GM18505 (cell line): ENCODE results near the gene XIAP.
"Not testable (repeated sequence)": the region's sequence is repeated elsewhere in the genome, so short reads cannot be mapped to it uniquely, and the experiment has no call there.

Experiments used
- ATAC-seq: cut with Tn5 transposase; IDR thresholded peaks from one replicate; pipeline ENCODE4 v1.9.1; 2021; ENCODE audit not compliant: unreplicated experiment
- POLR2A ChIP-seq: IDR thresholded peaks from 4 replicates; pipeline ENCODE4 v1.6.1; 2011; ENCODE audit warnings: borderline replicate concordance; ENCODE audit not compliant: insufficient read depth, insufficient read length; ENCODE audit errors: extremely low read depth

Gene XIAP

DNA sequence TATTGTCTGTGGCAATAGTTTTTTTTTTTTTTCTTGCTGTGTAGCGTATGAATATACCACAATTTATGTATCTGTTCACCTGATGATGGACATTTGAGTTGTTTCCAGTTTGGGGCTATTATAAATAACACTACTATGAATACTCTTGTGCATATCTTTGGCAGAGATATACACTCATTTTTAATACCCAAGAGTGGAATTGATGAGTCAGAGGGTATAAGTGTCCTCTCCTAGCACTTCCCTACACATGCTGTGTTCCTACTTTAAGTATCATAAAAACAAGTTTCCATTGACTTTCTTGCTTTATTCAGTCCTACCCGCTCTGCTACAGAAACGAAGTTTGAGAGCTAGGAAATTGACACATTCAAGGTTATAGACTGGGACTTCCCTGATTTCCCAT, 39.8 kb downstream of the XIAP start:
- TF ChIP-seq POLR2A, result no peak
- no peak for ATAC-seq

DNA sequence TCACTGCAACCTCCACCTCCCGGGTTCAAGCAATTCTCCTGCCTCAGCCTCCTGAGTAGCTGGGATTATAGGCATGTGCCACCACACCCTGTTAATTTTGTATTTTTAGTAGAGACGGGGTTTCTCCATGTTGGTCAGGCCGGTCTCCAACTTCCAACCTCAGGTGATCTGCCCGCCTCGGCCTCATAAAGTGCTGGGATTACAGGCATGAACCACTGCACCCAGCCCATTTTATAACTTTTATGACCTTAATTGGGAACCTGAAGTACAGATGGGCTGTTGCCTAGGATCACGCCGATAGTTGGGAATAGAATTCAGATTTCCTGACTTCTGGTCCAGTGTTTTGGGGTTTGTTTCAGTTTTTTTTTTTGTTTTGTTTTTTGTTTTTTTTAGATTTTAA, 43.4 kb downstream of the XIAP start:
- ATAC-seq, result not testable (repeated sequence)

- no peak for ATAC-seq
- no peak for TF ChIP-seq POLR2A
These were observed 45.5 kb downstream of the XIAP start for GRCh38 chrX:123905332-123905731.

DNA sequence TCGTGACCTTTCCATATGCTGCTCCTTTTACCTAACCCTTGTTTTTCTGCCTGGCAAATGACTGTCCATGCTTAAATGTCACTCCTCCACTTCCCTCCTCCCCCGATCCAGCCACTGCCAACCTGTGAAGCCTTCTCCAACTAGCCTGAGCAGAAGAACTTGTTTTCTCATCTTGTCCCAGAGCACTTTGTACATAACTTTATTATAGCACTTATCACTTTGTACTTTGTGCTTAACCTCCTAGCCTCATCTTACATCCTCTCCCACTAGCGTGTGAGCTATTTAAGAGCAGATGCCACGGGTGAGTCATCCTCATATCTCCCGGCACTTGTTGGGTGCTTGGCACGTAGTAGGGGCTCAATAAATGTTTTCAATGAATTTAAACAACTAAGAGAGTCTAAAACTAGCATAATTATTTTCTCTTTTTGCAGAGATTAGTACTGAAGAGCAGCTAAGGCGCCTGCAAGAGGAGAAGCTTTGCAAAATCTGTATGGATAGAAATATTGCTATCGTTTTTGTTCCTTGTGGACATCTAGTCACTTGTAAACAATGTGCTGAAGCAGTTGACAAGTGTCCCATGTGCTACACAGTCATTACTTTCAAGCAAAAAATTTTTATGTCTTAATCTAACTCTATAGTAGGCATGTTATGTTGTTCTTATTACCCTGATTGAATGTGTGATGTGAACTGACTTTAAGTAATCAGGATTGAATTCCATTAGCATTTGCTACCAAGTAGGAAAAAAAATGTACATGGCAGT, 46.9 kb downstream of the XIAP start:
- ATAC-seq, result no peak
- no peak for TF ChIP-seq POLR2A

DNA sequence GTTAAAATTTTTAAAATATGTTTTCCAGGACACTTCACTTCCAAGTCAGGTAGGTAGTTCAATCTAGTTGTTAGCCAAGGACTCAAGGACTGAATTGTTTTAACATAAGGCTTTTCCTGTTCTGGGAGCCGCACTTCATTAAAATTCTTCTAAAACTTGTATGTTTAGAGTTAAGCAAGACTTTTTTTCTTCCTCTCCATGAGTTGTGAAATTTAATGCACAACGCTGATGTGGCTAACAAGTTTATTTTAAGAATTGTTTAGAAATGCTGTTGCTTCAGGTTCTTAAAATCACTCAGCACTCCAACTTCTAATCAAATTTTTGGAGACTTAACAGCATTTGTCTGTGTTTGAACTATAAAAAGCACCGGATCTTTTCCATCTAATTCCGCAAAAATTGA, 49.7 kb downstream of the XIAP start:
- no peak for TF ChIP-seq POLR2A
- no peak for ATAC-seq

DNA sequence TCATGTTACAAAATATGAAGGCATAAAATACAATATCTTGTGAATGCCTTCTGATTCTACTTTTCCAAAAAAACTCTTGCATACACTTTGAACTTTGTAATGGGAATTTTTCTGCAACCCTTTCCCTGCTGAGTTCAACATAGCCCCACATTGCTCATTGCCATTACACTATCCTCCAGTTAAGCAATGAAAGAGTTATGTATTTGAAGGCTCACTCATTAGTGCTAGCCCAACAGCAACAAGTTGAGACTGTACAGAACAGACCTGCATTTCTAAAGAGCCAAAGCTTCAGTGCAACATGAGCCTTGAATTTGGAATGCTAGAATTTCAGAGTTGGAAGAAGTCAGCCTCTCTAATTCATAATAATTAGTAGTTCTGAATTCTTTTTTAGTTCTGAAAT, 57.2 kb downstream of the XIAP start:
- no peak for TF ChIP-seq POLR2A
- no peak for ATAC-seq

DNA sequence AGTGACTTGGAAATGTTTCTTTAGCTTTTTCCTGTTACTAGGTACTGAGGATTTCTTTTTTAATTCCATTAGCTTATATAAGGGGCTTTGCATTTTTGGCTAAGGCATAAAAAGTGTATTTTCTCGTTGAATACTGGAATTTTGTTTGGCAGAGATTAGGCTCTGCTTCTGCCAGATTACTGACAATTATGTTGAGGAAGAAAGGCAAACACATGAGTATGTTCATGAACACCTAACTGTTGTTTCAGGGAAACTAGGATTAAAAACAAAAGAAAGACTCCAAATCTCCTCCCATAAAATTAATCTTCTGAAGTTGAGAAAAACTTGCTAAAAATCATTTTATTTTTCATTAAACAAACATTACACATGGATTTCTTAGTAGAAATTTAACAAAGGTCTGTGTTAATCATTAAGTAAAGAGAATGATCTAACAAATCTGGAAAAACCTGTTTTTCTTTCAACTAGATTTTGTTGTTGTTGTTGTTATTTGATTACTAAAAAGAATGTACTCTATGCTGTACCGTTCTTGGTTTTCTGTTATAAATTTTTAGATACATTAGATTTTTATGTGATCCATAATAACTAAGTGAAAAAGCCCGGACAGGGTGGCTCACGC, 58.4 kb downstream of the XIAP start:
- no peak for TF ChIP-seq POLR2A
- no peak for ATAC-seq

GRCh38 chrX:123920105-123920785, 60.4 kb downstream of the XIAP start:
- ATAC-seq, result no peak

GRCh38 chrX:123923211-123923610, 63.4 kb downstream of the XIAP start:
- ATAC-seq, result no peak
- TF ChIP-seq POLR2A, result no peak

More at GRCh38 chrX:123920105-123920785, 60.4 kb downstream of the XIAP start:
- TF ChIP-seq POLR2A, result no peak

DNA sequence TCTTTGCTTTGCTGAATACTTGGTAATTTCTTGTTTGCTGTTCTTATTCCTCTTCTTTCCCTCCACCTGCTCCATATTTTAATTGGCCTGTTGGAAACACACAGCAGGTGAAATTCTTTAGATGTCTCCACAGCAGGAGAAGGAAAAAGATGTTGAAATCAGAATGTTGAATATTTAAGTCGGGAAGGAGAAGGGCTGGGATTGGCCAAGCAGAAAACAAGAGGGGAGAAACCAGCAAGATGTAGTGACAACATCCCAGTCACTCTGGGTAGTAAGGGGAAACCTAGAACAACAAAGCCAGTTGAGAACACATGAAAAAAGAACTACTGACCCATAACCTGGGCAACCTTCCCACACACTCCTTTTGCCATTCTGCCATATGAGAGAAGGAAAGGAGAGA, 64.3 kb downstream of the XIAP start:
- TF ChIP-seq POLR2A, result no peak
- ATAC-seq, result no peak

DNA sequence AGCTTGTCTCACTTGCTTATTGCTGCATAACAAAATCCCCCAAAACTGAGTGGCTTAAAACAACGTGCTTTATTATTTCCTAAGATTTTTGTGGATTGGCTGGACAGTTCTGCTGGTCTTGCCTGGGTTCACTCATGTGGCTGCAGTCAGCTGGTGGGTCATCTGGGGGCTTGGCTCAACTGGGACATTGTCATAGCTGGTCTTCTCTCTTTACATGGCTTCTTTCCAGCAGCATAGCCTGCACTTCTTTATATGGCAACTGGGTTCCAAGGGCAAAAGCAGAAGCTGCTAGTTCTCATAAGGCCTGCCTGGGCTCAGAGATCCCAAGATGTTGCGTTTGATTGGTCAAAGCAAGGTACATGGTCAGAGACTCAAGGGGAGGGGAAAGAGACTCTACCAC, 68.0 kb downstream of the XIAP start:
- no peak for ATAC-seq
- no peak for TF ChIP-seq POLR2A

DNA sequence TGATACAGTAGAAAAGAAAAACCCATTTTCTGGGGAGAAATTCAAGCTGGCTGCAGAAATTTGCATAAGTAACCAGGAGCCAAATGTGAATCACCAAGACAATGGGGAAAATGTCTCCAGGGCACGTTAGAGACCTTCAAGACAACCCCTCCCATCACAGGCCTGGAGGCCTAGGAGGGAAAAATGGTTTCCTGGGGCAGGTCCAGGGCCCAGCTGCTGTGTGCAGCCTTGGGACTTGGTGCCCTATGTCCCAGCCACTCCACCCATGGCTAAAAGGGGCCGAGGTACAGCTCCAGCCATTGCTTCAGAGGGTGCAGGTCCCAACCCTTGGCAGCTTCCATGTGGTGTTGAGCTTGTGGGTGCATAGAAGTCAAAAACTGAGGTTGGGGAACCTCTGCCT, 72.2 kb downstream of the XIAP start:
- not testable (repeated sequence) for ATAC-seq

GRCh38 chrX:123943074-123943473, 83.2 kb downstream of the XIAP start:
- TF ChIP-seq POLR2A, result no peak
- no peak for ATAC-seq

GRCh38 chrX:123943488-123943887, 83.6 kb downstream of the XIAP start:
- no peak for ATAC-seq
- TF ChIP-seq POLR2A, result no peak
